ENCODE data around the gene ZBTB20. TPM values are rescaled to one million over a fixed set of nuclear protein-coding genes. Genes with fewer than 3 reads are reported as not detected.

ZBTB20 gene
- total RNA-seq, 1 donor from 2014 or later = 11.2 TPM

DNA sequence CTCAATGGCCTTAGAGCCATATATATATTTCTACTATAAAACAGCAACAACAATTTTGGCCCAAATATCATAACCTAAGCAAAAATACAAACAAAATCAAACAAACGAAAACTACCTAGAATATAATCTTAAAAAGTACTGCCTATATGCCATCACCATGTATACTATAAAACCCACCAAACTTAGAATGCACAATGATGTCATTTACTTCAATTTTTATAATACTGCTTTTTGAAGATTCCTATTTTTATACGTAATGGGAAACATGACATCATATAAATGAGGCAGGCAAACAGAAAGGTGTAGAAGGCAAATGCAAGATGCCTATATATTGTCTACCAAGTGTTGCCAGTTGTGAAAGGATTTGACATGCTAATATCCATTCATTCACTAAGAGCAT is 550.9 kb downstream of the ZBTB20 start:
- H3K4me3 ChIP-seq (ENCODE audit: low read depth, low read length) = no peak overlapping the region
- no peak for DNase-seq (ENCODE audit: low read depth)
- TF ChIP-seq, protein P1, sequence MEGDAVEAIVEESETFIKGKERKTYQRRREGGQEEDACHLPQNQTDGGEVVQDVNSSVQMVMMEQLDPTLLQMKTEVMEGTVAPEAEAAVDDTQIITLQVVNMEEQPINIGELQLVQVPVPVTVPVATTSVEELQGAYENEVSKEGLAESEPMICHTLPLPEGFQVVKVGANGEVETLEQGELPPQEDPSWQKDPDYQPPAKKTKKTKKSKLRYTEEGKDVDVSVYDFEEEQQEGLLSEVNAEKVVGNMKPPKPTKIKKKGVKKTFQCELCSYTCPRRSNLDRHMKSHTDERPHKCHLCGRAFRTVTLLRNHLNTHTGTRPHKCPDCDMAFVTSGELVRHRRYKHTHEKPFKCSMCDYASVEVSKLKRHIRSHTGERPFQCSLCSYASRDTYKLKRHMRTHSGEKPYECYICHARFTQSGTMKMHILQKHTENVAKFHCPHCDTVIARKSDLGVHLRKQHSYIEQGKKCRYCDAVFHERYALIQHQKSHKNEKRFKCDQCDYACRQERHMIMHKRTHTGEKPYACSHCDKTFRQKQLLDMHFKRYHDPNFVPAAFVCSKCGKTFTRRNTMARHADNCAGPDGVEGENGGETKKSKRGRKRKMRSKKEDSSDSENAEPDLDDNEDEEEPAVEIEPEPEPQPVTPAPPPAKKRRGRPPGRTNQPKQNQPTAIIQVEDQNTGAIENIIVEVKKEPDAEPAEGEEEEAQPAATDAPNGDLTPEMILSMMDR (conservative IDR thresholded peaks at IDR 0.05; ENCODE audit: low read depth, low read length) = no peak

DNA sequence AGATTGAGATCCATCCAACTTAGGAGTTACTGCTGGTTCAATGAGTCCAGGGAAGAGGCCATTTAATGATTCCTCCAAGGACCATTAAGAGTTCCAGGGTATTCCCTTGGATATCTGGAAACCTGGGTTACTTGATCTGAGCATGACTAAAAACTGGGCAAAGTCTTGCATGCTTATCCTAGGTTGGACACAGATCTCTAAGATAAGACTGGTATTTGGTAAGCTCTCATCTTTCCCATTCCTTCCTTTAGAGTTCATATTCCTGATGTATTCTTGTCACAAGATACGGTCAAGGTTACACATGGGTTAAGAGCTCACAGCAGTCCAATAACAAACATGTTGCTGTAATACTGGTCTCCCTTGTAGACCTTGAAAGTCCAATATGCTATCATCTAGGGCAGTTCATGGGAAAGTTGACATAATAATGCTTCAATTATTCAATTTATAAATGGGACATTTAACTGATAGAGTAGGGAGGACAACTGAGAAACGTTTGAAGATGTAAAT is 551.5 kb downstream of the ZBTB20 start:
- no peak for DNase-seq (ENCODE audit: low read depth)
- TF ChIP-seq, protein P1 (conservative IDR thresholded peaks at IDR 0.05; ENCODE audit: low read depth, low read length) = no peak
- no peak overlapping the region for H3K4me3 ChIP-seq (ENCODE audit: low read depth, low read length)

DNA sequence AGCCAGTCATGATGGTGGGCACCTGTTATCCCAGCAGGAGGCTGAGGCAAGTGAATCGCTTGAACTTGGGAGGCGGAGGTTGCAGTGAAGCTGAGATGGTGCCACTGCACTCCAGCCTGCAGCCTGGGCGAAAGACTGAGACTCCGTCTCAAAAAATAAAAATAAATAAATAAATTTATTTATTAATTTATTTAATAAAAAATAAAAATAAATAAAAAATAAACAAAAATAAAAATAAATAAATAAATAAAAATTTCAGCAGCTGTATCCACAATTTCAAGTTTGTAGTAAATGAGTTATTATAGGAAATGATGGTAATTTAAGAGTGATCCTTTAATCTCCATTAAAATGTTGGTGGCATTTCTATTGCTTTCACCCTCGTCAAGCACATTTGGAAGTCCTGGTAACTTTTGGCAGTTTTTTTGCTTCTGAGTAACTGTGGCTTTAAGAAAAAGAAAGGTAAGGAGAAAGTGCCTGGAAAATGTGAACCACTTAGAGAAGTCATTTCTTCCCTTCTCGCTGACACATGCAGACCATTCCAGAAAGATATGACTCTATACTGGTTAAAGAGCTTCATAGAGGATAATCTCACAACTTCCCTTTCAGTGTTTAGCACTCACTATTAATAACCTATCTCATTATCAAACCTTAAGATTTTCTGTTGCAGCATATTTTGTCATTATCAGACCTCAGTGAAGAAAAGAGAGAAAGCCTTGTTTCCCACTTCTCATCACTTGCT is 556.6 kb downstream of the ZBTB20 start:
- DNase-seq (ENCODE audit: low read depth) = no peak
- TF ChIP-seq, protein P1 (conservative IDR thresholded peaks at IDR 0.05; ENCODE audit: low read depth, low read length) = no peak
- H3K4me3 ChIP-seq (ENCODE audit: low read depth, low read length) = no peak overlapping the region

DNA sequence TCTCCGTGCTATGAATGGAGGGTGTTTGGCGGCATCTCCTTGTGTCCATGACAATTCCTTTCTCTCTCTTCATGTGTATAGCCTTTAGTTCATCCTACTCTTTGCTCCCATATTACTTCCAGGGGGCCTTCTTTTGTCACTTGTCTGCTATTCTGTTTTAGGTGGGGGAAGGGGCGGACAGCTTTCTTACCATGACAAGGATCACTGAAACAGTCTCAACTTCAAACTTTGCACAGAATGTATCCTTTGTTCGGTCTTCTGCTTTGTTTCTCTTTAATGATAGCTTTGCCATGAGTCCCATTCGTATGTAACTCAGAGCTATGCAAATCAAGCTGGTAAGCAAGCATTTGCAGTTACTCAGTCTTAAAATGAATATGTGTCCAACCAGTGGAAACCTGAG is 559.1 kb downstream of the ZBTB20 start:
- no peak for DNase-seq (ENCODE audit: low read depth)
- TF ChIP-seq, protein P1 (conservative IDR thresholded peaks at IDR 0.05; ENCODE audit: low read depth, low read length) = no peak
- no peak overlapping the region for H3K4me3 ChIP-seq (ENCODE audit: low read depth, low read length)

DNA sequence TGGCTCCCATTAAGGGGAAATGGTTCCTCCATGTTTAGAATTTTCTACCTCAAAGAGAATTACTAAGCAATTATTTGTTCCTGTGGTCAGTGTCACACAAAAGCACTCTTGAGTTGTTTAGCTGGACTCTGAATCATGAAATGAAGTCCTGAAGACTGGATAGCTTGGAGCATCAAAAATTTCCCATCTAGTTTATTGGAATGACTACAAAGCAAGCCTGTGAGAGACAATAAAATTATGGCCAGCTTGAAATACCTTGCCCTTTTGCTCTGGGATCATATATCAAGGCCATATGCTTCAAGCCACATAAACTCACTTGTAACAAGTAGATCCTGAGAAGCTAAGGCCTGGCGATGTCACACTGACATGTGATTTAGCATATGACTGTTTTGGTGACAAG is 561.0 kb downstream of the ZBTB20 start:
- H3K4me3 ChIP-seq (ENCODE audit: low read depth, low read length) = no peak overlapping the region

DNA sequence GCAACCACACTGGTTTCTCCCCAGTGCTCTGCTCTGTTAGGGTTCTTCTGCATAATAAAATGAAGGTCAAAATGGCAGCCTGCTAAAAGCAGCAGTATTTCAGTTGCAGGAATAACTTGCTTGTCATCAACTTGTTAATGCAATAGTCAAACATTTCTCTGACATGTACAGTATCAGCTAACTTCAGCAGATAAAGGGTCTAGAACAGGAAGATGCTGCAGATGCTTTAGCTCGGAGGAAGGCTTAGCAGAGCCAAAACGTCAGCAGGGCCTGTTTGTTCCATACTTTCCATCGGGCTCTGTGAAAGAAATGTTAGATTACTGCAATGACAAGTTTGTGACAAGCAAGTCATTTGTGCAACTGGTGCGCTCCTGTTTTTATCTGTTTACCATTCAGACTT is 561.4 kb downstream of the ZBTB20 start:
- DNase-seq (ENCODE audit: low read depth) = no peak
- TF ChIP-seq, protein P1 (conservative IDR thresholded peaks at IDR 0.05; ENCODE audit: low read depth, low read length) = no peak
- H3K4me3 ChIP-seq (ENCODE audit: low read depth, low read length) = no peak overlapping the region

More for the DNA sequence above, 561.0 kb downstream of the ZBTB20 start:
- TF ChIP-seq, protein P1 (conservative IDR thresholded peaks at IDR 0.05; ENCODE audit: low read depth, low read length) = no peak
- no peak for DNase-seq (ENCODE audit: low read depth)
